Measurements from ENCODE around the gene ABITRAM. TPM values are rescaled to one million over a fixed set of nuclear protein-coding genes. Genes with fewer than 3 reads are reported as not detected.

The ABITRAM gene
- total RNA-seq, 1 experiment from 2014 or later: 13.4 TPM

- no peaks in the 10 kb centered on the region for H3K27me3 ChIP-seq (ENCODE audit: insufficient read depth, low read length)
- no peak overlapping the region for H3K9ac ChIP-seq (ENCODE audit: low read length)
- no peak for DNase-seq (ENCODE audit: low read depth, low spot score)
- ChIA-PET POLR2A (no interaction called here), CTCF (no interaction called here), RAD21 (ENCODE audit: low non-redundant PET in 1 of 2, low total read pairs in 2 of 2, uncharacterized antibody in 2 of 2, unreplicated experiment in 2 of 2) (no interaction called here)
- intact Hi-C loops (cut with micrococcal nuclease): no loop called here
- no peaks in the 10 kb centered on the region for H3K79me2 ChIP-seq (ENCODE audit: insufficient read depth, low read length)
- H3K4me1 ChIP-seq (ENCODE audit: control insufficient read depth in 1 of 2, insufficient read depth in 2 of 2, low read length in 2 of 2): no peaks in the 10 kb centered on the region
- H4K20me1 ChIP-seq (ENCODE audit: insufficient read depth): no peaks in the 10 kb centered on the region
- no peak overlapping the region for H2AFZ ChIP-seq (ENCODE audit: low read depth, low read length, poor library complexity, severe bottlenecking)
- no peak overlapping the region for H3K4me2 ChIP-seq (ENCODE audit: low read length)
- H3K9me3 ChIP-seq (ENCODE audit: control insufficient read depth in 1 of 2, insufficient read depth in 1 of 2, low read depth in 1 of 2, low read length in 2 of 2): no peaks in the 10 kb centered on the region
- ATAC-seq: no peak
- no peaks in the 10 kb centered on the region for H3K9me2 ChIP-seq (ENCODE audit: insufficient read depth)
- TF ChIP-seq SP1 (IDR thresholded peaks at IDR 0.05; ENCODE audit: low read depth): no peak
- no peak for TF ChIP-seq MAX (IDR thresholded peaks at IDR 0.05)
- TF ChIP-seq POLR2AphosphoS5 (IDR thresholded peaks at IDR 0.05; ENCODE audit: low read depth, low read length): no peak
- no peak for TF ChIP-seq POLR2A (IDR thresholded peaks at IDR 0.05; ENCODE audit: borderline replicate concordance, extremely low read depth, insufficient read depth, insufficient read length)
- no peak for TF ChIP-seq SIN3A (IDR thresholded peaks at IDR 0.05; ENCODE audit: low read depth)
- no peak for TF ChIP-seq ELF1 (IDR thresholded peaks at IDR 0.05; ENCODE audit: borderline replicate concordance, low read depth)
- TF ChIP-seq CBX3 (IDR thresholded peaks at IDR 0.05; ENCODE audit: low read depth): no peak
- TF ChIP-seq ZNF274 (IDR thresholded peaks at IDR 0.05; ENCODE audit: low read depth, low read length): no peak
- TF ChIP-seq ZFX (IDR thresholded peaks at IDR 0.05): no peak
- TF ChIP-seq RAD21 (IDR thresholded peaks at IDR 0.05; ENCODE audit: low read depth): no peak
- no peak for TF ChIP-seq JUND (IDR thresholded peaks at IDR 0.05)
- no peak for TF ChIP-seq FOSL1 (IDR thresholded peaks at IDR 0.05; ENCODE audit: low read depth)
- TF ChIP-seq EZH2 (IDR thresholded peaks at IDR 0.05): no peak
- TF ChIP-seq ZBTB33 (IDR thresholded peaks at IDR 0.05; ENCODE audit: extremely low read depth, insufficient replicate concordance, low read length): no peak
- TF ChIP-seq CEBPB (IDR thresholded peaks at IDR 0.05; ENCODE audit: low read depth): no peak
- BruUV-seq (replicated peaks): no TSS peak
- H3K36me3 ChIP-seq (ENCODE audit: control insufficient read depth in 1 of 2, insufficient read depth in 2 of 2, low read length in 2 of 2): peaks cover 25 to 47% of the 10 kb centered on the region in 2 experiments
- H3K4me3 ChIP-seq (replicated peaks in 1 of 2; ENCODE audit: low read depth in 1 of 2, low read length in 2 of 2): no peak overlapping the region
- H3K27ac ChIP-seq (ENCODE audit: low read depth, low read length): no peak overlapping the region
Measured at GRCh38 chr9:108911820-108912219, 22.4 kb upstream of the ABITRAM start.

Measured in HCT116 (cell line).